HG03521 (cell line): ENCODE data around the gene FMO4.
"Not testable (repeated sequence)": the region's sequence is repeated elsewhere in the genome, so short reads cannot be mapped to it uniquely, and the experiment has no call there.

Experiments
- ATAC-seq: cut with Tn5 transposase; IDR thresholded peaks from one replicate; pipeline ENCODE4 v1.9.1; 2021; ENCODE audit warnings: mild to moderate bottlenecking, moderate library complexity; ENCODE audit not compliant: unreplicated experiment

The FMO4 gene

DNA sequence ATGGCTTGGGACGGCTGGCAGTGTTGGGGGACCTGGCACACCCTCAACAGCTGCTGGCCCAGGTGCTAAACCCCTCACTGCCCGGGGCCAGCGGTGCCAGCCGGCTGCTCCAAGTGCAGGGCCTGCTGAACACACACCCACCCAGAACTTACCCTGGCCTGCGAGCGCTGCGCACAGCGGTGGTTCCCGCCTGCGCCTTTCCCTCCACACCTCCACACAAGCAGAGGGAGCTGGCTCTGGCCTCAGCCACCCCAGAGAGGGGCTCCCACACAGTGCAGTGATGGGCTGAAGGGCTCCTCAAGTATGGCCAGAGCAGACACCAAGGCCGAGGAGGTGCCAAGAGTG is 67.9 kb downstream of the FMO4 start:
- no peak for ATAC-seq

DNA sequence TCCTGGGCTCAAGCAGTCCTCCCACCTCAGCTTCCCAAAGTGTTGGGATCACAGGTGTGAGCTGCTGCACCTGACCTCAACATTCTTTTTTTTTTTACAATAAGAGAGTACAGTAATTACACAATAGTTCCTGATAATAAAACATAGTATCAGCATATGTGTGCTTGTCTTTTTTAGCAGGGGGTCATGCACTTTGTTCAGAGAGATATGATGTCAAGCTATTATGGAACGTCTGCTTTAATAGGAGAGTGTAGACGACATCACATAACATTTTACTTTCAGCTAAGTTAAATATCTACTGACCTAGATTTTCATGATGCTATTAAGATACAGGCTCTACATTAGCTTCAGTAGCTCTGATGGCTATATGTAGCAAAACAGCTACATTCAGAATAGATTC is 70.5 kb downstream of the FMO4 start:
- no peak for ATAC-seq

DNA sequence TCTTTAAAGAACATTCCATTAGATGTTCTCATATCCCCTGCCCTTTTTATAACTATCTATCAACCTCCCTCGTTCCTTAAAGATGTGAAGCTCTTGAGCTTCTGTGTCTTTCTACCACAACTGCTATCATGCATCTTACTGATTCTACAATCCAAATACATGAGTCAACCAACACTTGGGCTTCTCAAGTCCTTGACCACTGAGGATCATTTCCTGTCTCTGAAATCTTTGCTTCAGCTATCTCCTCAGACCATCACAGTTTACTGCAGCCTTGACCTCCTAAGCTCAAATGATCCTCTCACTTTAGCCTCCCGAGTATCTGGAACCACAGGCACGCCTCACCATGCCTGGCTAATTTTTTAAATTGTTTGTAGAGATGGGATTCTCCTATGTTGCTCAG is 75.2 kb downstream of the FMO4 start:
- no peak for ATAC-seq

DNA sequence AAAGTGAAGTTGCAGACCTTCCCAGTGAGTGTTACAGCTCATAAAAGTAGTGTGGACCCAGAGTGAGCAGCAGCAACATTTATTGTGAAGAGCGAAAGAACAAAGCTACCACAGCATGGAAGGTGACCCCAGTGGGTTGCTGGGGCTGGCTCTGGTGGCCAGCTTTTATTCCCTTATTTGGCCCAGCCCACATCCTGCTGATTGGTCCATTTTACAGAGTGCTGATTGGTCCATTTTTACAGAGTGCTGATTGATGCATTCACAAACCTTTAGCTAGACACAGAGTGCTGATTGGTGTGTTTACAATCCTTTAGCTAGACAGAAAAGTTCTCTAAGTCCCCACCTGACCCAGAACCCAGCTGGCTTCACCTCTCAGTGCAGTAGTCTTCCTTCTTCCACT is 76.8 kb downstream of the FMO4 start:
- ATAC-seq, result not testable (repeated sequence)
